ENCODE results near the gene APLNR. TPM values are rescaled to one million over a fixed set of nuclear protein-coding genes. Genes with fewer than 3 reads are reported as not detected.

APLNR gene
- total RNA-seq, 1 experiment from 2014 or later: not detected

DNA sequence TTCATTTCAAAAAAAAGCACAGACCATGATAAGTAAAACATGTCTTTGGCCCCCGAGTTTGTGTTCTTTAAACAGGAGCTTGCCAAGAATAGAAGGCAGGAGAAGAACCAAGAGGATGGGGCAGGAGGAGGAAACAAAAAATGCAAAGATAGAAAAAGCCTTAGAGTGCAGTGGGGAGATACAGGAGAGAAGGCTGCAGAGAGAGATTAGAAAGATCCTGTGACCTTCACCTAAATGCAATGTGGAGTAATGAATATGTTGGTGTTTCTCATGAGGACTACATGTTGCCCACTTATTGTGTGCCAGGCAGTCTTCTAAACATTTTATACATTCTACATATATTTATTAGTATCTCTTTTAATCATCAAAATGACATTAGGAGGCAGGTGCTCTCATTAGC is 2.3 kb upstream of the APLNR start:
- Histone ChIP-seq H3K4me1 (ENCODE audit: control insufficient read depth in 1 of 2, insufficient read depth in 2 of 2, low read length in 2 of 2) (no peaks in the 10 kb centered on the region), H3K9me2 (ENCODE audit: insufficient read depth) (no peaks in the 10 kb centered on the region), H3K9ac (ENCODE audit: low read length) (no peak overlapping the region), H3K27me3 (ENCODE audit: insufficient read depth, low read length) (peaks cover 12% of the 10 kb centered on the region), H2AFZ (ENCODE audit: low read depth, low read length, poor library complexity, severe bottlenecking) (no peak overlapping the region), H3K36me3 (ENCODE audit: control insufficient read depth in 1 of 2, insufficient read depth in 2 of 2, low read length in 2 of 2) (no peaks in the 10 kb centered on the region), H4K20me1 (ENCODE audit: insufficient read depth) (no peaks in the 10 kb centered on the region), H3K27ac (ENCODE audit: low read depth, low read length) (no peak overlapping the region), H3K79me2 (ENCODE audit: insufficient read depth, low read length) (no peaks in the 10 kb centered on the region), H3K4me3 (replicated peaks in 1 of 2; ENCODE audit: low read depth in 1 of 2, low read length in 2 of 2) (no peak overlapping the region), H3K4me2 (ENCODE audit: low read length) (no peak overlapping the region), H3K9me3 (ENCODE audit: control insufficient read depth in 1 of 2, insufficient read depth in 1 of 2, low read depth in 1 of 2, low read length in 2 of 2) (no peaks in the 10 kb centered on the region)
- ChIA-PET RAD21 (ENCODE audit: low non-redundant PET in 1 of 2, low total read pairs in 2 of 2, uncharacterized antibody in 2 of 2, unreplicated experiment in 2 of 2) (no interaction called here), CTCF (interaction anchor here (2.0 kb wide), 1 partner anchor 10 kb away, joined by 14 read pairs; no protein-coding TSS in a partner anchor), POLR2A (no interaction called here)
- no TSS peak for BruUV-seq (replicated peaks)
- DNase-seq (ENCODE audit: low read depth, low spot score): no peak
- intact Hi-C loops (cut with micrococcal nuclease): no loop called here
- no peak for ATAC-seq
- no peak for TF ChIP-seq YY1 (IDR thresholded peaks at IDR 0.05; ENCODE audit: extremely low read depth, insufficient replicate concordance, low read depth, low read length)
- no peak for TF ChIP-seq POLR2AphosphoS5 (IDR thresholded peaks at IDR 0.05; ENCODE audit: low read depth, low read length)

DNA sequence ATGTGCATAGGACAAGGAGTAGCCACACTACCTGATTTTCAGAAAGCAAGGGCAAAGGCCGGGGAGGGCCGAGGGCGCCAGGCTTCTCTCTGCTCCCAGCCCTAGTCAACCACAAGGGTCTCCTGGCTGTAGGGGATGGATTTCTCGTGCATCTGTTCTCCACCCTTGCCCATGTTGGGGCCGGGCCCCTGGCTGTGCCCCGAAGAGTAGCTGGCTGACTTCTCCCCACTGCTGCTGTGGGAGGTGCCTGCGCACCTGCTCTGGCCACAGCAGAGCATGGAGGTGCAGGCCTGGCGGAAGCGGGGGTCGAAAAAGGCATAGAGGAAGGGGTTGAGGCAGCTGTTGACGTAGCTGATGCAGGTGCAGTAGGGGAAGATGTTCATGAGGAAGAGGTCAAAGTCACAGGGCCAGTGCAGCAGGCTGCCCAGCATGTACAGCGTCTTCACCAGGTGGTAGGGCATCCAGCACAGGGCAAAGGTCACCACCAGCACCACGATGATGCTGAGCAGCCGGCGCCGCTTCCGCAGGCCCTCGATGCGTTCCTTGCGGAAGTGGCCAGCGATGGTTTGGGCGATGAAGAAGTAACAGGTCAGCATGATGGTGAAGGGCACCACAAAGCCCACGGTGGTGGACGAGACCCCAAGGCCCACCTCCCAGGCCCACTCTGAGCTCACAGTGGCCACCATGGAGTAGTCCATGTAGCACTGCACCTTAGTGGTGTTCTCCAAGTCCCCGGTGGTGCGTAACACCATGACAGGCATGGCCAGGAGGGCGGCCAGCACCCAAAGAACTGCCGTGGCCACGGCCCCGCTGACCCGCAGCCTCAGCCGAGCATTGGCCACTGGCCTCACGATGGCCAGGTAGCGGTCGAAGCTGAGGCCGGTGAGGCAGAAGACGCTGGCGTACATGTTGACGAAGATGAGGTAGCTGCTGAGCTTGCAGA is 1.0 kb downstream of the APLNR start:
- TF ChIP-seq ZFX (IDR thresholded peaks at IDR 0.05) (no peak), ZNF274 (IDR thresholded peaks at IDR 0.05; ENCODE audit: low read depth, low read length) (no peak), EZH2 (IDR thresholded peaks at IDR 0.05) (no peak), POLR2A (IDR thresholded peaks at IDR 0.05; ENCODE audit: borderline replicate concordance, extremely low read depth, insufficient read depth, insufficient read length) (no peak), EGR1 (IDR thresholded peaks at IDR 0.05; ENCODE audit: low read depth) (no peak), SIN3A (IDR thresholded peaks at IDR 0.05; ENCODE audit: low read depth) (no peak), FOSL1 (IDR thresholded peaks at IDR 0.05; ENCODE audit: low read depth) (no peak), CEBPB (IDR thresholded peaks at IDR 0.05; ENCODE audit: low read depth) (no peak), JUND (IDR thresholded peaks at IDR 0.05) (no peak), POLR2AphosphoS5 (IDR thresholded peaks at IDR 0.05; ENCODE audit: low read depth, low read length) (no peak), RAD21 (IDR thresholded peaks at IDR 0.05; ENCODE audit: low read depth) (no peak), ELF1 (IDR thresholded peaks at IDR 0.05; ENCODE audit: borderline replicate concordance, low read depth) (no peak), YY1 (IDR thresholded peaks at IDR 0.05; ENCODE audit: extremely low read depth, insufficient replicate concordance, low read depth, low read length) (no peak)
- no peaks in the 10 kb centered on the region for H3K9me2 ChIP-seq (ENCODE audit: insufficient read depth)
- no peaks in the 10 kb centered on the region for H3K9me3 ChIP-seq (ENCODE audit: control insufficient read depth in 1 of 2, insufficient read depth in 1 of 2, low read depth in 1 of 2, low read length in 2 of 2)
- H3K9ac ChIP-seq (ENCODE audit: low read length): no peak overlapping the region
- POLR2A ChIA-PET: no interaction called here
- intact Hi-C loops (cut with micrococcal nuclease): no loop called here
- ATAC-seq (no peak), DNase-seq (ENCODE audit: low read depth, low spot score) (no peak)
- no peaks in the 10 kb centered on the region for H4K20me1 ChIP-seq (ENCODE audit: insufficient read depth)
- no peaks in the 10 kb centered on the region for H3K4me1 ChIP-seq (ENCODE audit: control insufficient read depth in 1 of 2, insufficient read depth in 2 of 2, low read length in 2 of 2)
- no peak overlapping the region for H3K4me3 ChIP-seq (replicated peaks in 1 of 2; ENCODE audit: low read depth in 1 of 2, low read length in 2 of 2)
- no peaks in the 10 kb centered on the region for H3K79me2 ChIP-seq (ENCODE audit: insufficient read depth, low read length)
- H3K27ac ChIP-seq (ENCODE audit: low read depth, low read length): no peak overlapping the region
- peaks cover 45% of the 10 kb centered on the region for H3K27me3 ChIP-seq (ENCODE audit: insufficient read depth, low read length)
- H3K36me3 ChIP-seq (ENCODE audit: control insufficient read depth in 1 of 2, insufficient read depth in 2 of 2, low read length in 2 of 2): no peaks in the 10 kb centered on the region
- RAD21 ChIA-PET (ENCODE audit: low non-redundant PET in 1 of 2, low total read pairs in 2 of 2, uncharacterized antibody in 2 of 2, unreplicated experiment in 2 of 2): no interaction called here
- no TSS peak for BruUV-seq (replicated peaks)
- no peak overlapping the region for H3K4me2 ChIP-seq (ENCODE audit: low read length)
- no peak overlapping the region for H2AFZ ChIP-seq (ENCODE audit: low read depth, low read length, poor library complexity, severe bottlenecking)
- CTCF ChIA-PET: no interaction called here

Data from HCT116 (cell line).